ENCODE results near the gene GPC5. TPM values are rescaled to one million over a fixed set of nuclear protein-coding genes. Genes with fewer than 3 reads are reported as not detected.

The GPC5 gene
- total RNA-seq, 1 experiment from 2014 or later = 0.26 TPM

DNA sequence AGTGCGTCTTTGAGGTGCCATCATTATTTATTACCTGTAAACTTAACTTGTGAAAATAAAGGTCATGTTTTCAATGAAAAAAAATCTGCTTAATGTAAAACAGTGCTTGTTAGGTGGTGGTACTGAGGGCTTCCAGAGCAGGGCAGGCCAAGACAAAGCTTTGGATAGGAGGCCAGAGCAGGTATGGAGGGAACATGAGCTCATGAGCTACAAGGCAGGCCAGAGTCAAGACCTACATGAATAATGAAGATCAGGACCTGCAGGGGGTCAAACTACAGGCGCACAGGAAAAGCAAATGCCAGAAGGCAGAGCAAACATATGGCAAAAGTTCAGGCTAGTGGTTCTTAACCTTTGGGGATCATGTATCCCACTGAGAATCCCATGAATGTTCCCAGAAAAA lies 343.5 kb downstream of the GPC5 start:
- intact Hi-C loops (cut with micrococcal nuclease; ENCODE audit: unreplicated experiment) = no loop called here
- H3K9me3 ChIP-seq (ENCODE audit: control insufficient read depth, insufficient read depth, low read depth, low read length) = no peaks in the 10 kb centered on the region
- in situ Hi-C loops (cut with HindIII; ENCODE audit: low pct_unique_long_range_greater_than_20kb, low sequenced_read_pairs) = no loop called here
- CTCF ChIA-PET = no interaction called here
- TF ChIP-seq POLR2AphosphoS5 (IDR thresholded peaks at IDR 0.05; ENCODE audit: low read depth, low read length) (no peak), SIN3A (IDR thresholded peaks at IDR 0.05; ENCODE audit: borderline replicate concordance, insufficient read depth, low read depth, low read length) (no peak), REST (IDR thresholded peaks at IDR 0.05; ENCODE audit: insufficient read depth in 1 of 2, low read depth in 2 of 2, low read length in 1 of 2) (no peak), TCF7L2 (IDR thresholded peaks at IDR 0.05; ENCODE audit: low read depth, low read length) (no peak)
- TF ChIP-seq, protein P1, sequence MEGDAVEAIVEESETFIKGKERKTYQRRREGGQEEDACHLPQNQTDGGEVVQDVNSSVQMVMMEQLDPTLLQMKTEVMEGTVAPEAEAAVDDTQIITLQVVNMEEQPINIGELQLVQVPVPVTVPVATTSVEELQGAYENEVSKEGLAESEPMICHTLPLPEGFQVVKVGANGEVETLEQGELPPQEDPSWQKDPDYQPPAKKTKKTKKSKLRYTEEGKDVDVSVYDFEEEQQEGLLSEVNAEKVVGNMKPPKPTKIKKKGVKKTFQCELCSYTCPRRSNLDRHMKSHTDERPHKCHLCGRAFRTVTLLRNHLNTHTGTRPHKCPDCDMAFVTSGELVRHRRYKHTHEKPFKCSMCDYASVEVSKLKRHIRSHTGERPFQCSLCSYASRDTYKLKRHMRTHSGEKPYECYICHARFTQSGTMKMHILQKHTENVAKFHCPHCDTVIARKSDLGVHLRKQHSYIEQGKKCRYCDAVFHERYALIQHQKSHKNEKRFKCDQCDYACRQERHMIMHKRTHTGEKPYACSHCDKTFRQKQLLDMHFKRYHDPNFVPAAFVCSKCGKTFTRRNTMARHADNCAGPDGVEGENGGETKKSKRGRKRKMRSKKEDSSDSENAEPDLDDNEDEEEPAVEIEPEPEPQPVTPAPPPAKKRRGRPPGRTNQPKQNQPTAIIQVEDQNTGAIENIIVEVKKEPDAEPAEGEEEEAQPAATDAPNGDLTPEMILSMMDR (IDR thresholded peaks at IDR 0.05) = no peak
- no peaks in the 10 kb centered on the region for H3K27me3 ChIP-seq (ENCODE audit: control insufficient read depth, insufficient read depth, low read length)
- POLR2A ChIA-PET = interaction anchor here (0.5 kb wide), 1 partner anchor 356 kb away, joined by 7 read pairs; no protein-coding TSS in a partner anchor
- DNase-seq (ENCODE audit: low read depth, low spot score) (no peak), ATAC-seq (no peak)
- no TSS peak for BruUV-seq (replicated peaks)
- no peak overlapping the region for H3K27ac ChIP-seq (ENCODE audit: low read length)
- no peak overlapping the region for H3K4me3 ChIP-seq (ENCODE audit: low read depth in 2 of 2, low read length in 2 of 2)
- H3K36me3 ChIP-seq (ENCODE audit: control insufficient read depth, insufficient read depth, low read length) = no peaks in the 10 kb centered on the region
- no peaks in the 10 kb centered on the region for H3K4me1 ChIP-seq (ENCODE audit: control insufficient read depth, insufficient read depth, low read length)

DNA sequence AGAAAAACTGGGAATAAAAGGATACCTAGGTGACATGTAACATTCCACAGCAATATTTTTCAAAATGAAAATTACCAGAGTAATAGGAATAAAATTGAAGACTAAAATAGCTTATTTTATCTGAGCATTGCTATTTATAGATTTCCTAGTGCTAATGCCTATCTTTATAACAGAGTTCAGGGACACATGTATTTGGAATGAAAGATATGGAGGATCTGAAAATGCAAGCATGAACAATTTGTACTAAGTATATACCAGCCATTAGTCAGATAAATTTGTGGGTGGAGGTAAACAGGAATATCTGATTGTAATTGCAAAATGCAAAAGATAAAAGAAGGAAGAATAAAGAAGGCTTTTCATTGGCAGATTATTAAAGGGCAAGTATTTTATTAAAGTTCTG lies 345.9 kb downstream of the GPC5 start:
- H3K4me3 ChIP-seq (ENCODE audit: low read depth in 2 of 2, low read length in 2 of 2) = no peak overlapping the region
- no peaks in the 10 kb centered on the region for H3K9me3 ChIP-seq (ENCODE audit: control insufficient read depth, insufficient read depth, low read depth, low read length)
- intact Hi-C loops (cut with micrococcal nuclease; ENCODE audit: unreplicated experiment) = no loop called here
- in situ Hi-C loops (cut with HindIII; ENCODE audit: low pct_unique_long_range_greater_than_20kb, low sequenced_read_pairs) = no loop called here
- POLR2A ChIA-PET = no interaction called here
- H3K36me3 ChIP-seq (ENCODE audit: control insufficient read depth, insufficient read depth, low read length) = no peaks in the 10 kb centered on the region
- no peaks in the 10 kb centered on the region for H3K27me3 ChIP-seq (ENCODE audit: control insufficient read depth, insufficient read depth, low read length)
- CTCF ChIA-PET = no interaction called here
- no peak overlapping the region for H3K27ac ChIP-seq (ENCODE audit: low read length)
- H3K4me1 ChIP-seq (ENCODE audit: control insufficient read depth, insufficient read depth, low read length) = no peaks in the 10 kb centered on the region
- no peak for DNase-seq (ENCODE audit: low read depth, low spot score)
- no TSS peak for BruUV-seq (replicated peaks)
- ATAC-seq = no peak
- TF ChIP-seq, protein P1 (IDR thresholded peaks at IDR 0.05) = no peak
- TF ChIP-seq REST (IDR thresholded peaks at IDR 0.05; ENCODE audit: insufficient read depth in 1 of 2, low read depth in 2 of 2, low read length in 1 of 2) = no peak
- TF ChIP-seq TCF7L2 (IDR thresholded peaks at IDR 0.05; ENCODE audit: low read depth, low read length) = no peak
- no peak for TF ChIP-seq SIN3A (IDR thresholded peaks at IDR 0.05; ENCODE audit: borderline replicate concordance, insufficient read depth, low read depth, low read length)
- no peak for TF ChIP-seq POLR2AphosphoS5 (IDR thresholded peaks at IDR 0.05; ENCODE audit: low read depth, low read length)
